ENCODE data around the gene ZKSCAN3.
"Not testable (repeated sequence)": the region's sequence is repeated elsewhere in the genome, so short reads cannot be mapped to it uniquely, and the experiment has no call there.

DNA sequence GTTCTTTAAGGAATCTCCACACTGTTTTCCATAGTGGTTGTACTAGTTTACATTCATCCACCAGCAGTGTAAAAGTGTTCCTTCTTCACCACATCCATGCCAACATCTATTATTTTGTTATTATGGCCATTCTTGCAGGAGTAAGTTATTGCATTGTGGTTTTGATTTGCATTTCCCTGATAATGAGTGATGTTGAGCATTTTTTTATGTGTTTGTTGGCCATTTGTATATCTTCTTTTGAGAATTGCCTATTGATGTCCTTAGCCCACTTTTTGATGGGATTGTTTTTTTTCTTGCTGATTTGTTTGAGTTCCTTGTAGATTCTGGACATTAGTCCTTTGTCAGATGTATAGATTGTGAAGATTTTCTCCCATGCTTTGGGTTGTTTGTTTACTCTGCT is 43.4 kb upstream of the ZKSCAN3 start:
- TF ChIP-seq, protein P1, sequence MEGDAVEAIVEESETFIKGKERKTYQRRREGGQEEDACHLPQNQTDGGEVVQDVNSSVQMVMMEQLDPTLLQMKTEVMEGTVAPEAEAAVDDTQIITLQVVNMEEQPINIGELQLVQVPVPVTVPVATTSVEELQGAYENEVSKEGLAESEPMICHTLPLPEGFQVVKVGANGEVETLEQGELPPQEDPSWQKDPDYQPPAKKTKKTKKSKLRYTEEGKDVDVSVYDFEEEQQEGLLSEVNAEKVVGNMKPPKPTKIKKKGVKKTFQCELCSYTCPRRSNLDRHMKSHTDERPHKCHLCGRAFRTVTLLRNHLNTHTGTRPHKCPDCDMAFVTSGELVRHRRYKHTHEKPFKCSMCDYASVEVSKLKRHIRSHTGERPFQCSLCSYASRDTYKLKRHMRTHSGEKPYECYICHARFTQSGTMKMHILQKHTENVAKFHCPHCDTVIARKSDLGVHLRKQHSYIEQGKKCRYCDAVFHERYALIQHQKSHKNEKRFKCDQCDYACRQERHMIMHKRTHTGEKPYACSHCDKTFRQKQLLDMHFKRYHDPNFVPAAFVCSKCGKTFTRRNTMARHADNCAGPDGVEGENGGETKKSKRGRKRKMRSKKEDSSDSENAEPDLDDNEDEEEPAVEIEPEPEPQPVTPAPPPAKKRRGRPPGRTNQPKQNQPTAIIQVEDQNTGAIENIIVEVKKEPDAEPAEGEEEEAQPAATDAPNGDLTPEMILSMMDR (IDR thresholded peaks at IDR 0.05 in 2 of 3, conservative IDR thresholded peaks at IDR 0.05 in 1 of 3; ENCODE audit: control insufficient read depth in 2 of 3, extremely low read depth in 1 of 3, insufficient read depth in 1 of 3, low read depth in 3 of 3, low read length in 3 of 3) = not testable (repeated sequence)
- not testable (repeated sequence) for TF ChIP-seq POLR2A (IDR thresholded peaks at IDR 0.05; ENCODE audit: low read depth, low read length); EZH2 (IDR thresholded peaks at IDR 0.05; ENCODE audit: borderline replicate concordance, control insufficient read depth, low read depth, low read length); POLR2AphosphoS5 (IDR thresholded peaks at IDR 0.05; ENCODE audit: low read length); TCF12 (IDR thresholded peaks at IDR 0.05; ENCODE audit: low read depth, low read length); E2F4 (IDR thresholded peaks at IDR 0.05; ENCODE audit: low read depth, low read length); RCOR1 (conservative IDR thresholded peaks at IDR 0.05; ENCODE audit: low read depth, low read length); ZNF217 (IDR thresholded peaks at IDR 0.05)
- TF ChIP-seq, protein P2, sequence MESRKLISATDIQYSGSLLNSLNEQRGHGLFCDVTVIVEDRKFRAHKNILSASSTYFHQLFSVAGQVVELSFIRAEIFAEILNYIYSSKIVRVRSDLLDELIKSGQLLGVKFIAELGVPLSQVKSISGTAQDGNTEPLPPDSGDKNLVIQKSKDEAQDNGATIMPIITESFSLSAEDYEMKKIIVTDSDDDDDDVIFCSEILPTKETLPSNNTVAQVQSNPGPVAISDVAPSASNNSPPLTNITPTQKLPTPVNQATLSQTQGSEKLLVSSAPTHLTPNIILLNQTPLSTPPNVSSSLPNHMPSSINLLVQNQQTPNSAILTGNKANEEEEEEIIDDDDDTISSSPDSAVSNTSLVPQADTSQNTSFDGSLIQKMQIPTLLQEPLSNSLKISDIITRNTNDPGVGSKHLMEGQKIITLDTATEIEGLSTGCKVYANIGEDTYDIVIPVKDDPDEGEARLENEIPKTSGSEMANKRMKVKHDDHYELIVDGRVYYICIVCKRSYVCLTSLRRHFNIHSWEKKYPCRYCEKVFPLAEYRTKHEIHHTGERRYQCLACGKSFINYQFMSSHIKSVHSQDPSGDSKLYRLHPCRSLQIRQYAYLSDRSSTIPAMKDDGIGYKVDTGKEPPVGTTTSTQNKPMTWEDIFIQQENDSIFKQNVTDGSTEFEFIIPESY (IDR thresholded peaks at IDR 0.05) = not testable (repeated sequence)

All from GM12878 (cell line).